Limb (tissue), 2 donors: ENCODE measurements around the gene AUTS2.
"Not testable (repeated sequence)": the region's sequence is repeated elsewhere in the genome, so short reads cannot be mapped to it uniquely, and the experiment has no call there.

ENCODE experiments used
- DNase-seq, 2 donors: peaks; one replicate each; pipeline ENCODE4 v3.0.0-alpha.2; 2016; ENCODE audit errors: extremely low spot score in 2 of 2

AUTS2 gene

DNA sequence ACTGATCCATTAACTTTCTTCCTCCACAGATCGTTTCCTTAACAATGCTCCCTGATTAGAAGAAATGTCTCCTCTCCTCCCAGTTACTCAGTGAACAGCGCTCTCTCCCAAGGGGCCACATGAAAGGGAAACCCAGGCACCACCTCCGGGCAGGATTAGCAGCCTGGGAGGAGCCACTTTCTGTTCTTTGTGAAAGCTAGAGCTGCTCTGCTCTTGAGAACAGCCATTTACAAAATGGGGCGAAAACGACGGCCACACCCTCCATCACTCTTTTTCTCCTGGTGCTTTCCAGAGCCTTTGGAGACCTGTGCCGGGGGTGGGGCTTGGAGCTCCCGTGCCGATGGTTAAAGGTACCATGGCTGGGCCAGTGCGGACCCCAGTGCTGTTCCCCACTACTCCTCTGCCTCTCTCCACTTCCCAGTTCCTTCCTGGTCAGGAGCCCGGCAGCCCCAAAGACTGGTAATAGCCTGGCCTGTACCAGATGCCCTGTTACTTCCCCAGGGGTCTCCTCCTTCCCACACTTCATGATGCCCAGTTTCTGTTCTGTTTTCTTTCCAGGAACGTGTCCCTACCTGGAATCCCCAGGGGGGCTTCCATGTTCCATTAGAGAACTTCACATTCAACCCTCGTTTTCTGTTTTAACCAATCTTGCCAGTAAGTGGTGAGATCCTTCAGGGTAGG lies 1130.7 kb downstream of the AUTS2 start:
- no peak for DNase-seq

DNA sequence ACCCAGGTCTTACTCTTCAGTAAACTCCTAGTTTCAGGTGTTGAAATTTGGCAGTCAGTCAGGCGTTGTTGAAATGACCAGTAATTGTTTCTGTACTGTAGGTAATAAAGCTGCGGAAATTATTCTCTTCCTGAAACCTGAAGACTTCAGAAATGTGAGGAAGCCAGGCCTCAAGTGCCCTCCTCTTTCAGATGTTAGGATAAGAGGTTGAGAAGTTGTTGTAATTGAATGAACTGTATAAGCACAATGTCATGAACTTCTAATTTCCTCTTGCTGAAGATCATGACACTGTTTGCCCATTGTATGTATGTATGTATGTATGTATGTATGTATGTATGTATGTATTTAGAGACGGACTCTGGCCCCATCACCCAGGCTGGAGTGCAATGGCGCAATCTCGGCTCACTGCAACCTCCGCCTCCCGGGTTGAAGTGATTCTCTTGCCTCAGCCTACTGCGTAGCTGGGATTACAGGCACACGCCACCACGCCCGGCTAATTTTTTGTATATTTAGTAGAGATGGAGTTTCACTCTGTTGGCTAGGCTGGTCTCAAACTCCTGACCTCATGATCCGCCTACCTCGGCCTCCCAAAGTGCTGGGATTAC lies 1131.4 kb downstream of the AUTS2 start:
- DNase-seq: not testable (repeated sequence)

DNA sequence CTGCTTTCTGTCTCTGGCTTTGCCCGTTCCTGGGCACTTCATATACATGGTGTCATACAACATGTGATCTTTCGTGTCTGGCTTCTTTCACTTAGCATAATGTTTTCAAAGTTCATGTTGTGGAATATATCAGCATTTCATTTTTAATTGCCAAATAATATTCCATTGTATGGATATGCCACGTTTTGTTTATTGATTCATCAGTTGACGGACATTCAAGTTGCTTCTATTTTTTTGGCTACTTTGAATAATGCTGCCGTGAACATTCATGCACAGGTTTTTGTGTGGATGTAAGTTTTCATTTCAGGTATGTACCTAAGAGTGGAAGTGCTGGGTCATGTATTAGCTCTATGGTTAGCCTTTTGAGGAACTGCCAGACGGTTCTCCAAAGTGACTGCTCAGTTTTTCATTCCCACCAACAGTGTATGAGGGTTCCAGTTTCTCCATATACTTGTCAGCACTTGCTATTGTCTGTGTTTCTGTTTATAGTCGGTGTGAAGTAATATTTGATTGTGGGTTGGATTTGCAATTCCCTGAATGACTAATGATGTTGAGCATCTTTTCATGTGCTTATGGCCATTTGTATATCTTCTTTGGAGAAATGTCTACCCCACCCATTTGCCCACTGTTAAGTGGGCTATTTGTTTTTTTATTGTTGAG lies 1132.3 kb downstream of the AUTS2 start:
- DNase-seq: no peak

DNA sequence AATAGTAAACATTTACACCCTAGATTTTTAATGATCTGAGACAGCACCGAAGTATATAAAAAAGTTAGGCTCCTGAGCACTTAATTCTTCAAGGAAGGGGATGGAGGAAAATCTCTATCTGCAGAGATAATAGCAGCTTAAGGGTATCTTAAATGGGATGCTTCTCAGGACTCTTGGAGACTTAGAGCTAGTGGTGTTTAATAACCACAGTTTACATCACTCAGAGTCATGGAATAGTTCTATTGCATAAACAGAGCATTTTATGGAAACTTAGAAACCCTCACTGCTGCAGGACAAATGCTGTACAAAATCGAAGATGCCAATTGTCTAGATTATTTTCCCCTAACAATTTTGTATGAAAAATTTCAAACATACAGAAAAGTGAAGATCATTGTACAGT lies 1134.8 kb downstream of the AUTS2 start:
- DNase-seq: no peak

DNA sequence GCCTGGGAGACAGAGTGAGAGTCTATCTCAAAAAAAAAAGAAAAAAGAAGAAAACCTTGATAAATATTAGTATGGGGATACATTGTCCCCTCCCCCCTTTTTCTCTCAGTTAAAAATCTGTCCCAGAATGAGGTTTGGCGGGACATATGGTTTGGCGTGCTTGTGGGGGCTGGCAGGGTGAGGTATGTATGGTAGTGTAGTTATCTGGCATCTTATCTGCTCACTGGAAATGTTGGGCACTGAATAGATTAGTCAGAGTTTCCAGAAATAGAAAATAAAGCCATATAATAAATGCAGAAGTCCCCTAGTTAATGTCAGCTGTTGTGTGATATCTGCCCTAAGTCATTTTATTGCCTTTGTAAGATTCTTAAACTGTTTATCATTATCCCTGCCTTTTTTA lies 1136.1 kb downstream of the AUTS2 start:
- DNase-seq: no peak

DNA sequence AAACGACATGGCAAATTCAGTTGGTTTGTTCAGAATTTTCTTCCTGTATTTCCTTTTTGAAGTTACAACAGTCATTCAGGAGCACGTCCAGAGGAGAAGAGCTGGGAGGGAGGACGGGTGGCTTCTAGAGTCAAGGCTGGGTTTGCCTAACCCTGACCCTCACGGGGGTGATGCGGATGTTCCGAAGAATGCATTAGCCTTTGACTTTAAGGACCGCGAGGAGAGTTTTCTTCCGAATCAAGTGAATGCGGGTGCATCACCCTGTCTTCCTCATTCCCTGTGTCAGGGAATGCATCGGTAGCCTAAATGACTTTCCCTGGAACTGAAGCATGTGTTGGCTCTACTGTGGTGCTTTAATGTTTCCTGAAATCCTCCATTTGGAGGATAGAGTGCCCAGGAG lies 1137.0 kb downstream of the AUTS2 start:
- no peak for DNase-seq

GRCh38 chr7:70736715-70737460 lies 1138.6 kb downstream of the AUTS2 start:
- DNase-seq: no peak

DNA sequence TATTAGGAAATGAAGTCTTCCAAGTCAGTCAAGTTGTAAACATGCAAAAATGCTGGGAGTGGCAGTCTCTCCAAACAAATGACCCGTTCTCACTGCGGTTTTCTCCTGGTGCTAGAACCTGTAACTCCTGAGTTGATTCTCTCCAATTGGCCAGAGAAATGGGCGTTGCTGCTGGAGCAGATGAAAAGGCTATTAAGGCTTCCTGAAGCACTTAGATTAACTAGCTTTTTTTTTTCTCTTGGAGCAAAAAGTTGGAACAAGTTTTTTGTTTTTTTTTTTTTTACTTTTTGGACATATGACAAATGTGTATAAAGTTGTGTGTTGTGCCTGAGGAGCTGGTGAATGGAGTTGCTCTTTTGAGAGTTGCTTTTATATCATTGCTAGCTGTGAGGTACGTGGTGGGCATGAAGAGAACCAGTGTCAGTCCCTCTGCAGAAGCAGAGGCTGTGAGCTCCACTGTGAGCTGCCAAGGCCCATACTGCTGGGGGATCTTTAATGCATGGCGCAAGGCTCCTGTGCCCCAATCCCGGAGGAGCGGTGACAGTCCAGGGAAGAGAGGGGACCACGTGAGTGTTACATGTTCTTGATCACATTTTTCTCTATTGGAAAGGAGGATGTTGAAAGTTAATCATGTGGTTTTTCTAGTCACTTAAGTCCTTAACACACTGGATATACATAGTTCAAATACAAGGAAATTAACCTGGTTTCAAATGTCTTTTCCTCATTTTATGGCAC lies 1140.0 kb downstream of the AUTS2 start:
- peak in 1 of 2 donors; percentile 42 for DNase-seq

DNA sequence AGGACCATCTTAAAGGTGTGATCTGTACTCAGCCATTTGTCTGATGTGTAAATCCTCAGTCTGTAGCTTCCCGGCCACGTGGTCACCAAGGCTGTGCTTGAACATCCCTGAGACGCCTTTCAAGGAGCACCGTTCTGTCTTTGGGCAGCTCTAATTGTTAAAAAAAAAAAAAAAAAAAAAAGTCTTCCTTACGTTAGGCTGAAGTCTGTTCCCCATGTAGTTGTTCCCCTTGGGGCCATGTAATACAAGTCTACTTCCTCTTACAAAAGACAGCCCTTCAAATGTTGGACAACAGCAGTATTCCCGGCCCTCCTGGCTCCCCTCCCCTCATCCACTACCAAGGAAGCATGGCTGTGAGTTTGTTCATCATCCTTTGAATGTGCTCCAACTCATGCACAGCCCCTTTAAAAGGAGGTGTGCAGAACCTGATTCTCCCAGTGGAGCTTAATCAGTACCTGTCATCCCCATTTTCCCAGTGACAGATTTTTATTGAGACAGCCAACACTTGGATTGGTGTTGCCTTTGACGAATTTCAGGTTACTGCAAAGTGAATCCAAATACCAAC lies 1141.5 kb downstream of the AUTS2 start:
- DNase-seq: no peak

GRCh38 chr7:70741666-70742065 lies 1143.4 kb downstream of the AUTS2 start:
- DNase-seq: no peak

- no peak for DNase-seq
Observed at GRCh38 chr7:70743531-70744325, 1145.5 kb downstream of the AUTS2 start.

DNA sequence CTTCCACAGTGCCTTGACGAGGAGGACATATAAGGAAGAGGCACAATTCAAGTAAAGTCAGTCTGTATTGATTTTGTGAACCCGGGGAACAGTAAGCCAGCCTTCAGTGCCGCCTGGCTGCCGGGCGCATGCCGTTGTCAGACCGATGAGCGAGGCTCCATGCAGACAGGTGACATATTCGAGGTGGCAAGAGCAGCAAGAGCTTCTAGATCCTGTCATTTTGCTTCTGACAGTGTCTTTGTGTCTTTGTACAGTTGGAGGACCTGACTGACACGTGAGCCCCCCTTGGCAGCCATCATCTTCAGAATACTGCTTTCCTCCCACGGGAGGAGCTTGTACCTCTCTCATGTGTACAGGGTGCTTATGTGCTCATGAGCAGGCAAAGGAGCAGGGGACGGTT lies 1146.2 kb downstream of the AUTS2 start:
- DNase-seq: no peak

DNA sequence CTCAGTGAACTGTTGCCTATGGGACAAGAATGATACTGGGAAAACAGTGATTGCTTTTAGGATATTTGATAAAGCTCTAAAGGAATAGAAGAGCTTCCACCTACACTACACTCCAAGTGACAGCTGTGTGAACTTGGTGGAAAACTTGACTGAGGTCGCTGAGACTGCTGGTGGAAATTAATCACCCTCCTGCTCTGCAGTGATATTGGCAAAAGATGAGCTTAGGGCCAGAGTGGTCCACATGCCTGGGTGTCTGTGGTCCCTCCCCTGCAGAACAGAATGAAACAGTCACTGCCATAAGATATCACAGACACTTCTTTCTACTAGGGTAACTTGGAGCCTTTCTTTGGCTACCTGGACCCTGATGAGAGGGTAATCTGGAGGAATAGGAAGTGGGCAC lies 1151.6 kb downstream of the AUTS2 start:
- no peak for DNase-seq

DNA sequence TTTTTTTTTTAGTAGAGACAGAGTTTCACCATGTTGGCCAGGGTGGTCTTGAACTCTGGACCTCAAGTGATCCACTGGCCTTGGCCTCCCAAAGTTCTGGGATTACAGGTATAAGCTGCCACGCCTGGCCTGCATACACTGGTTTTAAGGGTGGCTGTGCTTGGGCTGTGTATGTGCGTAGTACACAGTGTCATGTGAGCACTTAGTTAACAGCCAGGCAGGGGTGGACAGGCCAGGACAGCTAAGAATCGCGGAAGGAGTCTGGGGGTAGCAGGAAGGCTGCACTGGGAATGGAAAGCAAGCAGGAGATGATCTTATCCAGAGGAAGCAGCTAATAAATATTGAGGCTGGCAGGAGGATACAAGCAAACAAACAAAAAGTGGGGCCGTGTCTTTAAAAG lies 1153.6 kb downstream of the AUTS2 start:
- DNase-seq: no peak

DNA sequence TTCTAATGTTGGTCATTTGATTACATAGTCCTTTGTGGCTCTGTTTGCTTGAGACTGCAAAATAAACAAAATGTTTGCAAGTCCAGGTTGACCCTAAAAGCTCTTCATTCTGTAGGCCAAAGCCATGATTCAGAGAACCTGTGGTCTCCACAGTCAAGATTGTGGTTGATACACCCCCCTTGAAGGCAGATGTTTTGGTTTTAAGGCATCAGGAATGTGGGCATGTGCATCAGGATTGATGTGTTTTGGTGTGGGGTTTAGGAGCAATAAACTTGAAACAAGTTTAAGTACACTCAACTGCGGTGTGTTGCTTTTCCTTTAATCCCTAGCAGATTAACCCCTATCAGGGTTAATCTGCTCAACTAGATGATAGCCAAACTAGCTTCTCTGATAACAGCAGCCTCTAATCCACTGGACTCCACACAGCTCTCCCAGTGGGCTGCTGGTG lies 1154.5 kb downstream of the AUTS2 start:
- DNase-seq: no peak

GRCh38 chr7:70756789-70757188 lies 1158.5 kb downstream of the AUTS2 start:
- DNase-seq: no peak

DNA sequence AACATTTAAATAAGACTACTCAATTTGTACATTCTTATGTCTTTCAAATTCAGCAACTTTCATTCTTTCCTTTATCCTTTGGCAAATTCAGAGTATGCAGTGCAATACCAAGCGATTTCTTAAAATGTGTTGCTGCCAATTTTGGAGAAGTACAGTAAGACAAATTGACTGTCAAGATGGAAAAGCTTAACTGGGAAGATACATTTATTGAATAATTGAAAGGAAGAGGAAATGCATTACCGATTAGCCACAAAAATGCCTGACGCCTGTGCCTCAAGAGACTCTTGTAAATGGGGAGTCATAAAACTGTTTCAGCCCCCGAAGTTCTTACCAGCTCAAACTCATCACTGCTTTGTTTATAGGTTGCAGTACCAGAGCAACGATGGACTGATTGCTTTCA lies 1160.4 kb downstream of the AUTS2 start:
- no peak for DNase-seq

DNA sequence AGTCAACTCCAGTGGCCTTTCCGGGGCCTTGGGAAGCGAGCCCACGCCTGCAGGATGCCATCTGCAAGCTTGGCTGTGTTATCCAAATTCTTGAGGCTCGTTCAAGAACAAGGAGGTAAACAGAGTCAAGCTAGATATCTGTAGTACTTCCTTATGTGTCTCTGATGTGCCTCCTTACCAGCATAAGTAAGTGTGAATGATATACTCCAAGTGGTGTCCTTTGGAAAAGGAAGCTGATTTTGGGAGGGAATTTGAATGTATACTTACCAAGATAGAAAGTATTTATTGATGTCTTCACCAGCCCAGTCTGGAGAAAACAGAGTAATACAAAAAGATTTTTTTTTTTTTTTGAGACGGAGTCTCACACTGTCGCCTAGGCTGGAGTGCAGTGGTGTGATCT lies 1161.4 kb downstream of the AUTS2 start:
- DNase-seq: no peak

- no peak for DNase-seq
Observed at GRCh38 chr7:70761711-70762328, 1163.5 kb downstream of the AUTS2 start.

- no peak for DNase-seq
Observed at GRCh38 chr7:70762696-70763095, 1164.4 kb downstream of the AUTS2 start.
